ENCODE measurements around the gene ZDHHC11B.
A peak's percentile ranks its signal among the peaks of the same experiment; 100 is the strongest.
"Not testable (repeated sequence)": the region's sequence is repeated elsewhere in the genome, so short reads cannot be mapped to it uniquely, and the experiment has no call there.

Gene ZDHHC11B

GRCh38 chr5:783881-784427 is 575 bp downstream of the ZDHHC11B start:
- peak; percentile 38 for DNase-seq

DNA sequence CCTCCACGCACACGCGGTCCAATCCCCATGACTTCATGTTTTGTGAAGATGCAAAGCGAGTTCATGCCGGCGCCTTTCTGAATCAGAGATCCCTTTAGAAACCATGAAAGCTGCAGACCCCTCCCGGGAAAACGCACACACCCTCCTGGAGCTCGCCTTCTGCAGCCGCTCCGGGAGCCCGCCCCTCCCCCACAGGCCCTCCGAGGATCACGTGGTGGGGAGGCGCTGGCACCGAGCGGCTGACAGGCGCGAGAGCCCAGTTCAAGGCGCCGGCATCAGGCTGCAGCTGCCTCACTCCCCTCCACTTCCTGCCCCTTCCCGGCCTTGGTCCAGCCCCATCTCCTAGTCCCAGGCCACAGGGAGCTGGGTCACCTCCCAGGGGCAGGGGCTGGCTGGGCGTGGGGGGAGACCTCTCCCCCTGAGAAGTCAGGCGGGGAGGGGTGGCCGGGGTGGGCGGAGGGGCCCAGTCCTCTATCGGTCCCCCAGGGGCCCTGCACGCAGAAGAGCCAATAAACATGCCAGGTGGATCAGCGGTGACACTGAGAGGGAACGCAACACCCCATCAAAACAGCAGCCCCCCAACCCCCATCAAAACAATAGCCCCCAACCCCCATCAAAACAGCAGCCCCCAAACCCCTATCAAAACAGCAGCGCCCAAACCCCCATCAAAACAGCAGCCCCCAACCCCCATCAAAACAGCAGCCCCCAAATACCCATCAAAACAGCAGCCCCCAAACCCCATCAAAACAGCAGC is 1.3 kb downstream of the ZDHHC11B start:
- not testable (repeated sequence) for DNase-seq

GRCh38 chr5:782356-782755 is 2.2 kb downstream of the ZDHHC11B start:
- not testable (repeated sequence) for DNase-seq

- not testable (repeated sequence) for DNase-seq
Observed at GRCh38 chr5:780571-780970, 4.0 kb downstream of the ZDHHC11B start.

- DNase-seq, result not testable (repeated sequence)
Observed at GRCh38 chr5:778967-779366, 5.6 kb downstream of the ZDHHC11B start.

GRCh38 chr5:778421-778820 is 6.1 kb downstream of the ZDHHC11B start:
- not testable (repeated sequence) for DNase-seq

GRCh38 chr5:777756-778161 is 6.8 kb downstream of the ZDHHC11B start:
- DNase-seq, result no peak

- no peak for DNase-seq
Observed at GRCh38 chr5:776862-777711, 7.4 kb downstream of the ZDHHC11B start.

DNA sequence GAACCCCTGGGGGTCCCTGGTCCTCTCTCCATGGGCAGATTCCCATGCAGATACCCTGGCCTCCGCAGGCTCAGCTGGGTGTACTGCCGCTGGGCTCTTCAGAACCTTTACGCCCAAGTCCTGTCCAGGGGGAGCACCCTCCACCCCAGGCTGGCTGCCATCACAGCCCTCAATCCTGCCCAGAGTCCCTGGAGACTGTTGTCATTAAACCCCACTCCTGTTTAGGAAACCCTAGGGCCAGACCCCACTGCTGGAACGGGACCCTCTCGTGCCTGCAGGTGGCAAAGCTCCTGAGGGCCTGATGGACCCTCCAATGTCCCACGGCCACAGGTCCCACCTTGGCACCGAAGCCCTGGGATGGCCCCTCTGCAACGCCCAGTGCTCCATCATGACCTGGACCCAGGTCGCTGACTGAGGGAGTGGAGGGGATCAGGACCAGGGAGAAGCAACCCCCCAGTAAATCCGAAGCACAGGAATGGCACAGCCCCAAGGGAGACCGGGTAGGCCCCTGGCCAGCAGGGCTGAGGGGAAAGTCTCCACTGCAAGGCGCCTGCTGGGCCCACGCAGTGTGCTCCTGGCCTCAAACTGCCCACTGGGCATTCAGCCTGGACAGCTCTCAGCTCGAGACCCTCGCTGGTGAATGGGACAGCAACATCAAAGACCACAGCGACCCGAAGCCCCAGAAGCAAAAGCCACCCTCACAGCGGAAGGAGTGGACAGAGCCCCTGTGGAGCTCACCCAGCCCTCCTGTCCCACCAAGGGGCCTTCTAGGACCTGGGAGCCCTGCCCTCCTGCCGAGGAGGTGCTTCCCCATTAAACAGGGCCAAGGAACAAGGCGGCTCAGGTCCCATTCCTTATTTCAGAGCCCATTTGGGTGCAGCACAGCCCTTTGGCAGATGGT is 8.3 kb downstream of the ZDHHC11B start:
- DNase-seq, result no peak

GRCh38 chr5:775595-775960 is 9.0 kb downstream of the ZDHHC11B start:
- DNase-seq, result not testable (repeated sequence)

DNA sequence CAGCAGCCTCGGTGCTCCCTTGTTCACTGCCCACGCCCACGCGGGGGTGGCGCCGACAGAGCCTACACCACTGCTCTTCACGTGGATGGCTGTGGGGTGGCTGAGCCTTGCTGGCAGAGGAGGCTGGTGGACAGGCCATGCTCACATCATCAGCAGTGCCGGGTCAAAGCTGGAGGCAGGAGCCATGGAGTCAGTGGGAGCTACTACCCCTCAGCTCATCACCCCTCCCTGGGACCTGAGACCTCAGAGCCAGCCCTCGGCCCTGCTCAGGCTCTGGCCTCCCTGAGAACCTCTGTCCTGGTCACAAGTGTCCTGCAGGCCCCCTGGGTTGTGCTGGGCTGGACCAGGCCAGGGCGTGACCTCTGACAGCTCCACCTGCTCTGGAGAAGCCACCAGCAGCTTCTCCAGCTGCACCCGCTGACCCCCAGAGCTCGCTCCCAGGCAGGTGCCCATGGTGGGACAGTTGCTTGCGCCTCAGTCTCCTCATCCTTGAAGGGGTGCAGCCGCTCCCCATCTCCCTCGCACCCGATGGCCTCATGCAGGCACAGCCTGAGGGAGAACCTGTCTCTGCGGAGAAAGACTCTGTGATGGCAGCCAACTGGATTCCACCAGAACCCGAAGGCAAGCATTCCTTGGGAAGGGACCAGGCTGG is 9.5 kb downstream of the ZDHHC11B start:
- DNase-seq, result not testable (repeated sequence)

DNA sequence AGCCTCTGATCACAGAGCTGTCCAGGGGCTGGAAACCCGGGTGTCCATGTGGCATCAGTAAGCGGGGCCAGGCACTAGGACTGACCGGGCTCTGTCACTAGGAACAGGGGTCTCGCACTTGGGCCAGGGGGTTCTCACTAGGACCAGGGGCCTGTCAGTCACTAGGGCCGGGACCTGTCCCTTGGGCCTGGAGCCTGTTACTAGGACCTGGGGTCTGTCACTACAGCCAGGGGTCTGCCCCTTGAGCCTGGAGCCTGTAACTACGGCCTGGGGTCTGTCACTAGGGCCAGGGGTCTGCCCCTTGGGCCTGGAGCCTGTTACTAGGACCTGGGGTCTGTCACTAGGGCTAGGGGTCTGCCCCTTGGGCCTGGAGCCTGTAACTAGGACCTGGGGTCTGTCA is 10.2 kb downstream of the ZDHHC11B start:
- not testable (repeated sequence) for DNase-seq

DNA sequence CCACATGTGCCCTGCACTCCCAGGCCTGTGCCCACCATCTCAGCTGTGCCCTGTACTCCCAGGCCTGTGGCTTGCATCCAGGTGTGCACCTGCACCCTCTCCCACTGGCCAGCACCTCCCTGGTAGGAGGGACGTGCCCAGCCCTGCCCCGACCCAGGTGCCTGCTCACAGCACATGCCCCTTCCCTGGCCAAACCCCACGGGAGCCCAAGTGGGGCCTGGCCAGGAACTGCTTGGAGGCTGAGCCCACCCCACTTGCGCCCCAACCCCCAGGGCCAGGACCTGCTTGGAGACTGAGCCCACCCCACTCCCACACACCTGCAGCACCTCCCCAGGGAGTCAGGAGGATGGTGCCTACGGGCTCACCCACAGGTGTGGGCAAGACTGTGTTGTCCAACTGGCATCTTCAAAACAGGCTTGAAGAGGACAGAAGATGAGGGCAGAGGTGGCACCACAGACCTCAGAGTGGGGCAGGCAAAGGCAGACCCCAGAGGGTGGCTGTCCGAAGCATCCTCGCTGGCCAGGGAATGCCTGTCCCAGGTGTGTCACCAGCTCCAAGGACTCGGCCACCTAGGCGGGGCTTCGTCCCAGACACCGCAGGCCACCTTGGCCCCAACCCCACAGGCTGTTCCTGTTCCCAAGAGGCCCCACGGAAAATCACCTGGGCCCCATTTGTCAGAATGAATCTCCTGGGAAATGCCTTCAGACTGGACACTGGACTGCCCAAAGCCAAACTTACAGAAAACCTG is 10.8 kb downstream of the ZDHHC11B start:
- no peak for DNase-seq

- DNase-seq, result not testable (repeated sequence)
Observed at GRCh38 chr5:772931-773330, 11.6 kb downstream of the ZDHHC11B start.

DNA sequence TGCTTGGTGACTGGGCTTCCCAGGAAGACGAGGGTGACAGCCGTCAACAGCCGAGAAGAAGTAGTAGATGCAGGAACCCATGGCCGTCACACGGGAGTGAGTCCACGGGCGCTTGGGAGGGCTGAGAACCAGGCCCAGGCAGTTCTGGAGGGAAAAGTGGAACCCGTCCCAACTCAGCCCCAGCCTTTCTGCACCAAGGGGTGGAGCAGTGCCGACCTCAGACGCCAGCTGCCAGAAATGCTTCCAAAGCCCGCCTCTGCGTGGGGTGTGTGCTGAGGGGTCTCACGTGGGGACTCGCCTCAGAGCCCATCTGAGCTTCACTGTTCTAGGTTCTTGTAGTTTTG is 12.0 kb downstream of the ZDHHC11B start:
- not testable (repeated sequence) for DNase-seq

DNA sequence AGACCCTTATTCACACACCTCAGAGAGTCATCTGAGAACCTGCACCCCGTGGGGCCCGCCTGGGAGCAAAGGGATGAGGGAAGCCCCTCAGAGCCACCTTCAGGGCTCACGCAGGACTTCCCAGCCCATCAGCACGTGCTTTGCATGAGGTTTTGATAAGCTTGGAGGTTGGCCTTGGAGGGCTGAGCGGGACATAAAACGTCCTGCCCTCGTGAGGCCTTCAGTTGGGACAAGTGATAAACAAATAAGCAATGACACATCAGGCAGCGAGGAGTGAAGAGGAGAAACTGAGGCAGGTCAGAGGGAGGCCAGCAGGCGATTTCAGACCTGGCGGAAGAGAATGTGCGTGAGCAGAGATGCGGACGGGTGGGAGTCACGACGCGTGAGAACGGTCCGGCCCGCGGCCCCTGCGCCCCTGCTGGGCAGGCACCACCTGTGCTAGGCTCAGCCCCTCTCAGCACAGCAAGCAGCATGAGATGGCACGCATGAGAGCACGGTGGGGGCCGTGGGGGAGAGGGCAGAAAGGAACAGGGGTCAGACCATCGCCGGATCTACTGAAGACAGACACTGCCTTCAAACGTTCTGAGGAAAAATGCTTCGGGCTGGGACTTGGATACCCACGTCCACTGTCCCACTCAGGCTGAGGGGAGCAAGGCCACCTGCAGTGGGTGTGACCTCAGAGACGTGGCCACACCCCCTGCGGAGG is 12.5 kb downstream of the ZDHHC11B start:
- not testable (repeated sequence) for DNase-seq

DNA sequence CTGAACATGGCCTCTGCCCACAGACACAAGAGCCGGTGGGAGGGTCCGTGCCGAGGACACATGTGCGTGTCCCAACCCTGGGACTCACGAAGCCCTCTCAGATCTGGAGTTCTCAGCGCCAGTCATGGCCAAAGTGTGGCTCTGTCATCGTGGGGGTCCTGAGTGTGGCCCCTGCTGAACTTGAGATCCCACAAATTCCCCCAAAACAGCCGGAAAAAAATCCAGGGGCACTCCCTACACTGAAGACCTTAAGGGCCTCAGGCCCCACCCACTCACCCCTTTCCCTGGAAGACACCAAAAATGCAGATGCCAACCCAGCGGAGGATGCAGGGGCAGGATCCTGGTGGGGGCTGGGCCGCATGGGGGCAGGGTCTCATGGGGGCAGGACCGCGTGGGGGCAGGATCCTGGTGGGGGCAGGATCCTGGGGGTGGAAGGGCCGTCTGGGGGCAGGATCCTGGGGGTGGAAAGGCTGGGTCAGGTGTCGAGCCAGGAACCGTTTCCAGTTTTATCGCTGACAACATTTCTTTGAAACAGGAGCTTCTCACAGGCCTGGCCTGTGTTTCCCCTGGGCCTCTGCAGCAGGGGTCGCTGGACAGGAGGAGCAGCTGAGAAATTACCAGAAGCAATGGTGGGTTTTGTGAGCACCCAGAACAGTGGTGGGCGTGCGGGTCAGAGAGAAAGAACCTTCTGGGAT is 13.3 kb downstream of the ZDHHC11B start:
- DNase-seq, result not testable (repeated sequence)

DNA sequence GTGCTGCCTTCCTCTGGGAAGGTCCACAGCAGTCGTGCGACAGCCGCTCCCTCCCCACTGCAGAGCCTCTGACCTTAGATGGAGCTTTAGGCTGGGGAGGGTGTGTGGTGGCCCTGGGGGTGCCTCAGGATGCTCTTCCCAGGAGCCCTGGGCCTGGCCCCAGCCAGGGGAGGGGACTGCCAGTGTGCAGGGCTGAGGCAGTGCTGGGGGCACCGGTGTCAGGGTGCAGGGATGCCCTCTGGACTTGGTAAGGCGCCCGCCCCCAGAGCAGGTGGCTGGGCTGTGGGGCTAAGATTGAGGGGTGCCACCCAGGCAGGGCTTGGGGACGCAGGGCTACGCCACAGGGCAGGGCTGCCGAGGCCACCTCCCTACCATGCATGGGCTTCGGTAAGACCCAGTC is 13.9 kb downstream of the ZDHHC11B start:
- DNase-seq, result not testable (repeated sequence)

DNA sequence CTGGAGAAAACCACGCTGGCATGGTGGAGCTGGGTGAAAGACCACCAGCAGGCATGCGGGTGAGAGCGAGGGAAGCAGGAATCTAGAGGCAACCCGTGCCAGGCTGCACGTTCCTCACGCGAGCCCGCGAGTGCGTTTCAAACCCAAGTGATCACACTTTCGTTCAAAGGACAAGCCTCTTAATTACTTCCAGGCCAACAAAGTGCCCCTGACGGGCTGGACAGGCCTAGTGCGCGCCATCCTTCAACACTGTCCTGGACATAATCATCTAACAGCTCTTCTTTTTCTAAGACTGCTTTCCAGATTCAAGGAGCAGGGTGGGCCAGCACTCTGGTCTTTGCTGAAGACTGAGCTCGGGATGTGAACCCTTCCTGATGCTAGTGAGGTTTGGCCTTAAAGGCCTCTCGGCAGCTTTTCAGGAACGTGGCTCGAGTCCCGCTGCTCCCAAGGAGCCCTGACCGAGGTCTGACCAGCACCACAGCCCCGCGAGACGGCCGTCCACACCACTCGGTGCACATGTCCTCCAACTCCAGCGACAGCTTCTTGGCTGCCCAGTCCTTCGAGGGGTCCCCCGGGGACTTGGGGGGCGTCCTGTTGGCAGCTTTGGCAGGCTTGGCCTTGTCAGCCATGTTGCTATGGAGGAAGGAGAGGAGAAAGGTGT is 14.9 kb downstream of the ZDHHC11B start:
- not testable (repeated sequence) for DNase-seq

Data from stimulated activated naive CD4-positive, alpha-beta T cell treated with Interleukin-2 at 50 U/mL for 16 hours (primary cell).